IMR-90 (cell line): ENCODE data around the gene TCF4. TPM values are rescaled to one million over a fixed set of nuclear protein-coding genes. Genes with fewer than 3 reads are reported as not detected.

ENCODE experiments used
- ATAC-seq: fragments of 200-7000 bp; cut with Tn5 transposase; 2 replicates; pipeline ENCODE4 v1.9.1; 2020; ENCODE audit warnings: low read depth, mild to moderate bottlenecking, moderate library complexity
- BruUV-seq: library from RNA; stranded (reverse); fragments of 400-500 nt; replicated peaks from 2 replicates; lab custom pipeline; 2021; lab: Mats Ljungman, UMichigan
- CTCF ChIA-PET: fragments of 300-600 bp; formaldehyde crosslinking; extraction: SDS; loops from one replicate; lab custom pipeline; 2021; ENCODE audit warnings: antibody characterized with exemption; lab: Yijun Ruan, JAX
- POLR2A ChIA-PET: fragments of 300-600 bp; sonication (Branson Sonifier 250); formaldehyde crosslinking; loops from one replicate; lab custom pipeline; 2022; ENCODE audit warnings: antibody characterized with exemption; ENCODE audit not compliant: unreplicated experiment; lab: Charles Lee
- DNase-seq: peaks from one replicate; pipeline ENCODE4 v3.0.0; 2013
- H2AFZ ChIP-seq: replicated peaks from 2 replicates; pipeline ENCODE3; 2013; ENCODE audit warnings: low read length, mild to moderate bottlenecking; ENCODE audit not compliant: poor library complexity
- H2AK5ac ChIP-seq: 2 replicates; pipeline ENCODE4 v1.6.1; 2013; ENCODE audit warnings: low read depth, low read length, inconsistent platforms
- H2AK9ac ChIP-seq: replicated peaks from 2 replicates; pipeline ENCODE3; 2013; ENCODE audit warnings: mild to moderate bottlenecking, low read depth, low read length, moderate library complexity; ENCODE audit not compliant: poor library complexity
- H2BK120ac ChIP-seq: 2 replicates; pipeline ENCODE4 v1.6.1; 2013; ENCODE audit warnings: low read depth, low read length, inconsistent platforms
- H2BK15ac ChIP-seq: 3 replicates; pipeline ENCODE4 v1.6.1; 2013; ENCODE audit warnings: low read depth, low read length, inconsistent platforms
- H2BK20ac ChIP-seq: 2 replicates; pipeline ENCODE4 v1.6.1; 2013; ENCODE audit warnings: low read depth, mild to moderate bottlenecking, inconsistent platforms, low read length, moderate library complexity
- H2BK5ac ChIP-seq: 2 replicates; pipeline ENCODE4 v1.6.1; 2013; ENCODE audit warnings: mild to moderate bottlenecking, low read depth, low read length, inconsistent platforms; ENCODE audit not compliant: poor library complexity, severe bottlenecking
- H3K14ac ChIP-seq: replicated peaks from 2 replicates; pipeline ENCODE4 v1.6.1; 2013; ENCODE audit warnings: low read depth, low read length, inconsistent platforms
- H3K18ac ChIP-seq: 2 replicates; pipeline ENCODE4 v1.6.1; 2013; ENCODE audit warnings: low read depth, low read length, control low read depth
- H3K23ac ChIP-seq: 2 replicates; pipeline ENCODE4 v1.6.1; 2013; ENCODE audit warnings: low read depth, low read length, inconsistent platforms
- H3K27ac ChIP-seq: 2 replicates; pipeline ENCODE4 v1.5.1; 2013; ENCODE audit warnings: mild to moderate bottlenecking, control low read depth, low read length; ENCODE audit not compliant: insufficient read depth
- H3K27me3 ChIP-seq: 2 replicates; pipeline ENCODE4 v1.6.1; 2013; ENCODE audit warnings: low read length; ENCODE audit not compliant: control insufficient read depth, insufficient read depth
- H3K36me3 ChIP-seq: 2 replicates; pipeline ENCODE4 v1.6.1; 2013; ENCODE audit warnings: low read length, mixed read lengths; ENCODE audit not compliant: control insufficient read depth, insufficient read depth
- H3K4ac ChIP-seq: 2 replicates; pipeline ENCODE4 v1.6.1; 2013; ENCODE audit warnings: low read depth, low read length, inconsistent platforms
- H3K4me1 ChIP-seq: 2 replicates; pipeline ENCODE4 v1.6.1; 2013; ENCODE audit warnings: low read length, mixed read lengths; ENCODE audit not compliant: control insufficient read depth, insufficient read depth
- H3K4me2 ChIP-seq: 2 replicates; pipeline ENCODE4 v1.6.1; 2013; ENCODE audit warnings: low read depth, mild to moderate bottlenecking, control low read depth, low read length, moderate library complexity
- H3K4me3 ChIP-seq: 2 replicates; pipeline ENCODE4 v1.5.1; 2013; ENCODE audit warnings: low read depth, mild to moderate bottlenecking, control low read depth, low read length, moderate library complexity; ENCODE audit not compliant: insufficient read depth
- H3K56ac ChIP-seq: 2 replicates; pipeline ENCODE4 v1.6.1; 2013; ENCODE audit warnings: low read length, inconsistent platforms; ENCODE audit not compliant: insufficient read depth; ENCODE audit errors: extremely low read depth
- H3K79me1 ChIP-seq, 2 experiments: 2 replicates each; pipeline ENCODE4 v1.6.1; 2013; ENCODE audit warnings: low read length in 2 of 2, inconsistent platforms in 1 of 2, low read depth in 1 of 2
- H3K9ac ChIP-seq: 2 replicates; pipeline ENCODE4 v1.6.1; 2013; ENCODE audit warnings: low read depth, low read length, control low read depth
- H3K9me1 ChIP-seq: 2 replicates; pipeline ENCODE4 v1.6.1; 2013; ENCODE audit warnings: low read length, inconsistent platforms; ENCODE audit not compliant: insufficient read depth
- H3K9me3 ChIP-seq: 2 replicates; pipeline ENCODE4 v1.6.1; 2013; ENCODE audit warnings: low read length; ENCODE audit not compliant: control insufficient read depth, insufficient read depth
- H4K20me1 ChIP-seq: 2 replicates; pipeline ENCODE4 v1.6.1; 2013; ENCODE audit warnings: low read length, inconsistent platforms; ENCODE audit not compliant: insufficient read depth
- H4K5ac ChIP-seq: 2 replicates; pipeline ENCODE4 v1.6.1; 2013; ENCODE audit warnings: mild to moderate bottlenecking, low read depth, low read length, control low read depth
- H4K8ac ChIP-seq, 2 experiments: 2 replicates each; pipeline ENCODE4 v1.6.1; 2013; ENCODE audit warnings: low read depth in 2 of 2, low read length in 2 of 2, control low read depth in 1 of 2, inconsistent platforms in 1 of 2
- H4K91ac ChIP-seq: 2 replicates; pipeline ENCODE4 v1.6.1; 2013; ENCODE audit warnings: low read depth, low read length, inconsistent platforms; ENCODE audit not compliant: insufficient read depth
- FOS ChIP-seq: fragments of 150-350 bp; IDR thresholded peaks from 2 replicates; pipeline ENCODE4 v1.6.1; 2016; ENCODE audit warnings: low read depth, low read length
- MAZ ChIP-seq: IDR thresholded peaks from 2 replicates; pipeline ENCODE4 v1.6.1; 2012; ENCODE audit warnings: low read depth, mild to moderate bottlenecking, low read length, improper control_type of control experiment, moderate library complexity, borderline replicate concordance
- WGBS, 2 experiments: methylation state at CpG; one replicate each; pipeline versions ENCODE4 v1.1.5 to v1.1.7; 2013; ENCODE audit warnings: missing lambda C conversion rate in 2 of 2; ENCODE audit not compliant: insufficient read length in 1 of 2; ENCODE audit errors: extremely low coverage in 2 of 2; 5-methylcytosine and 5-hydroxymethylcytosine counted together
- dilution Hi-C: fragments of 300-500 bp; cut with HindIII; formaldehyde crosslinking; loops from one replicate; pipeline ENCODE4 v1.14.3; 2018; ENCODE audit warnings: low sequenced_read_pairs; ENCODE audit not compliant: unreplicated experiment
- in situ Hi-C: fragments of 300-500 bp; cut with MboI; formaldehyde crosslinking; loops from 3 replicates; pipeline ENCODE4 v1.14.3; 2019; ENCODE audit warnings: low sequenced_read_pairs, inconsistent platforms, mixed read lengths
- intact Hi-C: fragments of 100-400 bp; cut with micrococcal nuclease; formaldehyde crosslinking; loops from 2 replicates; pipeline ENCODE4 v1.10.0; 2022
- polyA plus RNA-seq, 3 experiments: library from polyadenylated mRNA; depleted of rRNA; stranded (reverse); fragments of >200 nt; gene quantifications; 2 replicates each; pipeline ENCODE4 v1.2.3, GENCODE V29; 2012; ENCODE audit warnings: low replicate concordance in 1 of 3
- total RNA-seq: library from RNA; depleted of rRNA; stranded (reverse); fragments of >200 nt; gene quantifications from 2 replicates; pipeline ENCODE4 v1.2.3, GENCODE V29; 2012
- TF ChIP-seq, protein P1 (sequence below): fragments of 150-350 bp; IDR thresholded peaks from 2 replicates; pipeline ENCODE4 v1.6.1; 2016; ENCODE audit warnings: low read depth, mild to moderate bottlenecking, low read length, moderate library complexity, borderline replicate concordance

Gene TCF4
- total and polyA plus RNA-seq, 2 of the 4 experiments (the other 2 are of a cell fraction), result 30.0 to 87.1 TPM

DNA sequence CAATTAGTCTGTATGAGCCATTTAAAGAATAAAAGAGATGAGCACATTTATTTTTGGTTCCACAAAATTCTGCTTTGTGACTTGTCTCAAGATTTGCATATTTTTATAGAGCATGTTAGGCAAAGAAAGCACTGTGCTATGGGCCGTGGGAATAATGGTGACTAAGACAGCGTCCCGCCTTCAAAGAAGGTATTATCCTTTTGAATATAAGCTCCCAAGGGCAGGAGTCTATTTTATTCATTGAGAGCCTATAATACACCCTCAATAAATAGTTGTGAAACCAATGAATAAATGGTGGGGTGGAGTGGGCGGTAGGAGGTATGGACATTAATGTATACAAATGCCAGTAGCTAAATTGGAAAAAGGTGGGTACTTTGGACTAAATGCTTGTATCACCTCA is 20.5 kb upstream of the TCF4 start:
- Histone ChIP-seq H3K9me1 (no peaks in the 10 kb centered on the region), H2BK20ac (no peak overlapping the region), H2AK9ac (no peak overlapping the region), H2BK15ac (no peak overlapping the region), H3K14ac (no peak overlapping the region), H2AFZ (no peak overlapping the region), H3K4me1 (no peaks in the 10 kb centered on the region), H2AK5ac (no peak overlapping the region), H3K36me3 (no peaks in the 10 kb centered on the region), H3K4ac (no peak overlapping the region), H3K56ac (no peak overlapping the region), H4K91ac (no peak overlapping the region), H3K79me1 (no peaks in the 10 kb centered on the region), H3K4me3 (no peak overlapping the region), H4K5ac (no peak overlapping the region), H2BK120ac (no peak overlapping the region), H4K20me1 (no peaks in the 10 kb centered on the region), H3K27me3 (no peaks in the 10 kb centered on the region), H3K9ac (no peak overlapping the region), H3K23ac (no peak overlapping the region), H3K4me2 (no peak overlapping the region), H3K9me3 (no peaks in the 10 kb centered on the region), H3K18ac (no peak overlapping the region), H3K27ac (no peak overlapping the region), H2BK5ac (no peak overlapping the region), H4K8ac (no peak overlapping the region)
- ATAC-seq (no peak), DNase-seq (no peak)
- CTCF ChIA-PET, result no interaction called here
- BruUV-seq, result no TSS peak
- WGBS, 2 experiments, result no CpG with 5 or more reads among the region's 4 CpGs
- POLR2A ChIA-PET, result no interaction called here
- dilution Hi-C loops (no loop called here), in situ Hi-C loops (no loop called here), intact Hi-C loops (no loop called here)
- TF ChIP-seq, protein P1, sequence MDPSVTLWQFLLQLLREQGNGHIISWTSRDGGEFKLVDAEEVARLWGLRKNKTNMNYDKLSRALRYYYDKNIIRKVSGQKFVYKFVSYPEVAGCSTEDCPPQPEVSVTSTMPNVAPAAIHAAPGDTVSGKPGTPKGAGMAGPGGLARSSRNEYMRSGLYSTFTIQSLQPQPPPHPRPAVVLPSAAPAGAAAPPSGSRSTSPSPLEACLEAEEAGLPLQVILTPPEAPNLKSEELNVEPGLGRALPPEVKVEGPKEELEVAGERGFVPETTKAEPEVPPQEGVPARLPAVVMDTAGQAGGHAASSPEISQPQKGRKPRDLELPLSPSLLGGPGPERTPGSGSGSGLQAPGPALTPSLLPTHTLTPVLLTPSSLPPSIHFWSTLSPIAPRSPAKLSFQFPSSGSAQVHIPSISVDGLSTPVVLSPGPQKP, result no peak
- TF ChIP-seq FOS (no peak), MAZ (no peak)
